Lower leg skin (tissue), 4 donors: ENCODE results near the gene EHMT1. TPM values are rescaled to one million over a fixed set of nuclear protein-coding genes. Genes with fewer than 3 reads are reported as not detected.
A peak's percentile ranks its signal among the peaks of the same experiment; 100 is the strongest.

ENCODE experiments used
- DNase-seq, 2 donors: peaks; one replicate each; pipeline ENCODE4 v3.0.0-alpha.2; 2019; ENCODE audit warnings: low spot score in 2 of 2
- H3K4me3 ChIP-seq: fragments of 200-600 bp; sonication (generic); 2 replicates; pipeline ENCODE4 v1.5.1; 2017; ENCODE audit warnings: mild to moderate bottlenecking, low read depth; ENCODE audit not compliant: poor library complexity, severe bottlenecking
- CTCF ChIP-seq, 3 donors: fragments of 450-650 bp; IDR thresholded peaks; one replicate each; pipeline ENCODE4 v1.5.1; 2016; ENCODE audit warnings: antibody characterized with exemption in 3 of 3, mild to moderate bottlenecking in 3 of 3, moderate library complexity in 2 of 3
- POLR2A ChIP-seq, 2 donors: fragments of 450-650 bp; IDR thresholded peaks; one replicate each; pipeline ENCODE4 v1.6.1; 2016 to 2017; ENCODE audit warnings: antibody characterized with exemption in 2 of 2, mild to moderate bottlenecking in 1 of 2, moderate library complexity in 1 of 2
- whole genome bisulfite sequencing, 2 donors: methylation state at CpG; one replicate each; pipeline ENCODE4 v1.1.5; 2018; 5-methylcytosine and 5-hydroxymethylcytosine counted together
- intact Hi-C: fragments of 100-400 bp; cut with DNase I; formaldehyde crosslinking; loops from one replicate; pipeline ENCODE4 v1.15.0; 2023; ENCODE audit warnings: low total_unique reads
- total RNA-seq, 4 donors: library from RNA; depleted of rRNA; stranded (reverse); fragments of >200 nt; gene quantifications; one replicate each; pipeline ENCODE4 v1.1.0, GENCODE V29; 2016

The EHMT1 gene
- total RNA-seq, 4 donors from 2014 or later = 64.2 to 128 (median 73.2) TPM

DNA sequence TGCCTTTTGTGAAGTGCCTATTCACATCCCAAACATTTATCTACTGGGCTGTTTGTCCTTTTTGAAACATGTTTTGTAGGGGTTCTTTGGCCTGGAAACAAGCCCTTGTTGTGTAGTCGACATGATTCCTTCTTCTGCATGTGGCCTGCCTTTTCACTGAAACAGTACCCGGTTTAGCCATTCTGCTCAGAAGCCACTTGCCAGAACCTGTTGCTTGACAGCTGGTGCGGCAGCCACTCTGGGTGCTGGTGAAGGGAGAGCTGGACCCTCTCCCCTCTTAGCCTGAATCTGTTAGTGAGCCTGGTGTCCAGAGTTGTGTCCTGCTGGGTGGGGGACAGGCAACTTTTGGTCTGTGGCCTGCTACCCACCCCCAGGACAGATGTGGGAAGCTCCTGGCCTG lies 129.9 kb downstream of the EHMT1 start:
- intact Hi-C loops = no loop called here
- no peak for TF ChIP-seq POLR2A (IDR thresholded peaks at IDR 0.05)
- DNase-seq = no peak
- 83 to 89% methylated on average over 3 of the region's 3 CpGs for WGBS, 2 donors
- H3K4me3 ChIP-seq = no peak overlapping the region

DNA sequence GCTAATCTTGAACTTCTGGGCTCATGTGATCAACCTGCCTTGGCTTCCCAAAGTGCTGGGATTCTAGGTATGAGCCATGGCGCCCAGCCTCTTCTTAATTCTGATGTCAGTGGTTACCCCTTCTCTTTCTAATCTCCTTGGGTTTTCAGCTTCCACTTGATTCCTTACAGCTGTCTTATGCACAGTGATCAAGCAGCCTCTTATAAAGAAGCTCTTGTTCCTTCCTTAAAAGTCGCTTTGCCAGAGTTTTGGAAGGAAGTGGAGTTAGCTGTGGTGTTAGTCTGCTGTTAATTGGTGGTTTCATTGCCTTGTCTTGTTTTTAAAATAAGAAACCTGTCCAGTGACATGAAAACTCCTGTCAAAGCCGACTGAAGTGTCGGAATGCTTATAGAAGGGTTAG lies 130.7 kb downstream of the EHMT1 start:
- intact Hi-C loops = no loop called here
- H3K4me3 ChIP-seq = no peak overlapping the region
- 85 to 88% methylated on average over 4 of the region's 4 CpGs for WGBS, 2 donors
- TF ChIP-seq POLR2A (IDR thresholded peaks at IDR 0.05) = no peak
- TF ChIP-seq CTCF (IDR thresholded peaks at IDR 0.05) = no peak
- DNase-seq = no peak

DNA sequence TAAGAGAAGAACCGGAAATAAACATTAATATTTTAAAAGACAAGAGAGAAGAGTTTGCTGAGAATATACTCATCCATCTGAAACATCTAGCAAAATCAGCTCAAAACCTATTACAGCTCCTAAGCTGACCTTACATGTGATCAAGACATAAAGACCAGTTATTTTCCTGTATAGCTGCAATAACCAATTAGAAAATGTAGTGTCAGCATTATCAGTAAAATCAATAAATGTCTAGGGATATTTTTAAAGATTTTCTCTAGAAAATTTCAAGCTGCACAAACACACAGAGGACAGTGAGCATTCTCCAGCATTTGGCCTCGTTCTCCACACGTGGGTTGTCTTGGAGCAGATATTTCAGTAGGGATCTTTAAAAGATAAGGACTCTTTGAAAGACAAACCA lies 131.2 kb downstream of the EHMT1 start:
- 82 to 89% methylated on average over 3 of the region's 3 CpGs for WGBS, 2 donors
- TF ChIP-seq POLR2A (IDR thresholded peaks at IDR 0.05) = no peak
- H3K4me3 ChIP-seq = no peak overlapping the region
- intact Hi-C loops = no loop called here
- peak in 1 of 2 donors; percentile 5 for DNase-seq

DNA sequence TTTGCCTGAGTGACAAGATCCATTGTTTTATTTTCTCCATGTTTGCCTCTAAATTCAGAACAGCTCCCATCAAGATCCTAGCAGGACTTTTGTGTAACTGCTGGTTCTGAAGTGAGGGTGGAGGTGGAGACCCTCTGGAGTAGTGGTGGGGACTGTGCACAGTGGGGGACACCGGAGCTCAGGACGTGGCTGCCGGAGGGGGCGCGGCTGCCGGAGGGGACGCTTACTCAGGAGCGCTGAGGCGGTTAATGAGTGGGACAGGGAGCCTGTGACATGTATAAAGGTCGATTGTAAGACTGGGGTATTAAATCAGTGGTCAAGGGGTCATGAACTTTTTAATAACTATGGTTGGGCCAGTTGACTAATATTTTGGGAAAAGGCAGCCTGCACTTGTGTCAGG lies 131.8 kb downstream of the EHMT1 start:
- WGBS, 2 donors = 91 to 92% methylated on average over 10 of the region's 10 CpGs
- intact Hi-C loops = no loop called here
- H3K4me3 ChIP-seq = no peak overlapping the region
- TF ChIP-seq CTCF (IDR thresholded peaks at IDR 0.05) = no peak
- TF ChIP-seq POLR2A (IDR thresholded peaks at IDR 0.05) = no peak
- DNase-seq = peak in 1 of 2 donors; percentile 31

GRCh38 chr9:137751616-137752015 lies 132.8 kb downstream of the EHMT1 start:
- WGBS, 2 donors = 93 to 96% methylated on average over 5 of the region's 5 CpGs
- TF ChIP-seq POLR2A (IDR thresholded peaks at IDR 0.05) (no peak), CTCF (IDR thresholded peaks at IDR 0.05) (no peak)
- no peak overlapping the region for H3K4me3 ChIP-seq
- intact Hi-C loops = no loop called here
- DNase-seq = peak in 1 of 2 donors; percentile 9

DNA sequence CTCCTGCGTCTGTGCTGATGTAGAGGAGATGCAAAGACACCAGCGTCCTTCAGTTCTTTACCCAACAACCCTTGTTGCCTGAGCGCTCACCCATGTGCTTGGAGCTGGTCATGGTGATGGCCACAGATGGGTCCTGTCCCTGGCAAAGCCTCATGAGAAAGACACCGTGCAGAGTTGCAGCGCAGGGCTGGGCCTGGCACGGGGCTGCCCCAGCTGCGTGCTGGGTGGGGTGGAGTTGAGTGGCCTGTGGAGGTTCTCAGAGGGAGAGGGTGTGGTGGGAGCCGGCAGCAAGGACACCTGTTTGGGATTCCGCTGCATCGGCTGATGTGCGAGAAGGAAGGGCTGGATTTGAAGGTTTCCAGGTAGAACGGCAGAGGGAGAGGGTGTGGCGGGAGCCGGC lies 133.6 kb downstream of the EHMT1 start:
- no peak for DNase-seq
- 90 to 92% methylated on average over 14 of the region's 14 CpGs for WGBS, 2 donors
- intact Hi-C loops = no loop called here
- H3K4me3 ChIP-seq = no peak overlapping the region
- TF ChIP-seq POLR2A (IDR thresholded peaks at IDR 0.05) = no peak
- TF ChIP-seq CTCF (IDR thresholded peaks at IDR 0.05) = no peak

- 93 to 96% methylated on average over 17 to 22 of the region's 22 CpGs for WGBS, 2 donors
- TF ChIP-seq CTCF (IDR thresholded peaks at IDR 0.05) = no peak
- TF ChIP-seq POLR2A (IDR thresholded peaks at IDR 0.05) = no peak
Measured at GRCh38 chr9:137753192-137753765, 134.5 kb downstream of the EHMT1 start.

More at GRCh38 chr9:137753192-137753765, 134.5 kb downstream of the EHMT1 start:
- intact Hi-C loops = no loop called here
- no peak overlapping the region for H3K4me3 ChIP-seq
- peak in 1 of 2 donors; percentile 52 for DNase-seq
